Measurements from ENCODE around the gene GNAI2. TPM values are rescaled to one million over a fixed set of nuclear protein-coding genes. Genes with fewer than 3 reads are reported as not detected.

Gene GNAI2
- polyA plus RNA-seq, 1 of the 3 experiments (the other 2 are of a cell fraction): 649 TPM

DNA sequence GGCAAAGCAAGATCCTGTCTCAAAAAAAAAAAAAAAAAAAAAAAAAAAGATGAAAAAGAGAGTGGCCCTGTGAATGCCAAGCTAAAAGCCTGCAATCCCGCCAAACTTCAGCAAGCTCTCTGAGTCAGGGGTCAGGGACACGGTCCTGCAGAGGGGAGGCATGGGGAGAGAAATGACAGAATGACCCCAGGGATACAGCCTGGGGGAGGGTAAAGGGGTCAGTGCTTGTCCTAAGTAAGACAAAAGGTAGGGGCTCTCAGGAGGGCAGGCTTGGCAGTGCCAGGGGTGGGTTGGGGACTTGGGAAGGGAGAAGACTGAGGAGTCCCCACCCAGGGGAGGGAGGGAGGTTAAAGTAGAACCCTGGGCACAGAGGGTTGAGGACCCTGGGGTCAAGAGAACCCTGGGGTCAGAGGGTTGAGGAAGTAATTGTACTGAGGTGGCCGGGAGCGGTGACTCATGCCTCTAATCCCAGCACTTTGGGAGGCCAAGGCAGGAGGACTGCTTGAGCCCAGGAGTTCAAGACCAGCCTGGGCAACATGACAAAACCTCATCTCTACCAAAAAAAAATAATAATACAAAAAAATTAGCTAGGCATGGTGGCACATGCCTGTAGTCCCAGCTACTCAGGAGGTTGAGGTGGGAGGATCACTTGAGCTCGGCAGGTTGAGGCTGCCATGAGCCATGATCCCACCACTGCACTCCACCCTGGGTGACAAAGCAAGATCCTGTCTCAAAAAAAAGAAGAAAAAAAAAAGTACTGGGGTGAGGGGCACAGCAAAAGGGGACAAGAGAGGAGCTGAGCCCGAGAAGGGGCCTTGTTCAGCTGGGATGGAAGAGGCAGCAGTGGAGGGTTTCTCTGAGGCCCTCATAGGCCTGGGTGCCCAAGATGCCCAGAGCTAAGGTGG, 27.7 kb downstream of the GNAI2 start:
- WGBS (ENCODE audit: low lambda C conversion rate): 65% methylated on average over 5 of the region's 6 CpGs
- Histone ChIP-seq H3K27me3 (ENCODE audit: insufficient read depth) (no peaks in the 10 kb centered on the region), H3K4me1 (ENCODE audit: control insufficient read depth in 1 of 2, insufficient read depth in 2 of 2, low read depth in 1 of 2, low read length in 1 of 2) (peaks cover 26 to 42% of the 10 kb centered on the region in 2 experiments; a peak in 3 of 4 replicates), H4K20me1 (ENCODE audit: insufficient read depth) (no peaks in the 10 kb centered on the region), H2AFZ (ENCODE audit: low read depth) (no peak overlapping the region), H3K27ac (ENCODE audit: low read depth in 2 of 2, low read length in 1 of 2) (peak overlapping the region; percentile 71 to 83), H3K4me3 (ENCODE audit: low read depth in 2 of 2, low read length in 1 of 2) (no peak overlapping the region), H3K36me3 (replicated peaks in 1 of 2; ENCODE audit: control insufficient read depth in 1 of 2, insufficient read depth in 2 of 2, low read length in 1 of 2) (peaks cover under 1 to 7% of the 10 kb centered on the region in 2 experiments), H3K79me2 (ENCODE audit: insufficient read depth) (peaks cover 12% of the 10 kb centered on the region), H3K4me2 (peak overlapping the region; percentile 78), H3K9me2 (no peaks in the 10 kb centered on the region), H3K9ac (peak overlapping the region; percentile 58; the same call in 1 of the 2 replicates), H3F3A (replicated peaks; ENCODE audit: insufficient read depth) (peaks cover 36% of the 10 kb centered on the region), H3K9me3 (no peaks in the 10 kb centered on the region)
- ChIA-PET CTCF (interaction anchor here (0.6 to 6.6 kb wide), 16 partner anchors 9 to 72 kb away, joined by 3 to 49 read pairs (median 3); partner anchors contain the start of genes GNAT1 and HYAL2), POLR2A (interaction anchor here (0.6 kb wide), 3 partner anchors 24 to 74 kb away, joined by 3 to 4 read pairs (median 3); no protein-coding TSS in a partner anchor)
- TF ChIP-seq POLR2AphosphoS5 (IDR thresholded peaks at IDR 0.05; ENCODE audit: low read depth, low read length): 0 out of 2 replicates have a peak, but pooled peaks have one; percentile 18
- TF ChIP-seq, protein P1, sequence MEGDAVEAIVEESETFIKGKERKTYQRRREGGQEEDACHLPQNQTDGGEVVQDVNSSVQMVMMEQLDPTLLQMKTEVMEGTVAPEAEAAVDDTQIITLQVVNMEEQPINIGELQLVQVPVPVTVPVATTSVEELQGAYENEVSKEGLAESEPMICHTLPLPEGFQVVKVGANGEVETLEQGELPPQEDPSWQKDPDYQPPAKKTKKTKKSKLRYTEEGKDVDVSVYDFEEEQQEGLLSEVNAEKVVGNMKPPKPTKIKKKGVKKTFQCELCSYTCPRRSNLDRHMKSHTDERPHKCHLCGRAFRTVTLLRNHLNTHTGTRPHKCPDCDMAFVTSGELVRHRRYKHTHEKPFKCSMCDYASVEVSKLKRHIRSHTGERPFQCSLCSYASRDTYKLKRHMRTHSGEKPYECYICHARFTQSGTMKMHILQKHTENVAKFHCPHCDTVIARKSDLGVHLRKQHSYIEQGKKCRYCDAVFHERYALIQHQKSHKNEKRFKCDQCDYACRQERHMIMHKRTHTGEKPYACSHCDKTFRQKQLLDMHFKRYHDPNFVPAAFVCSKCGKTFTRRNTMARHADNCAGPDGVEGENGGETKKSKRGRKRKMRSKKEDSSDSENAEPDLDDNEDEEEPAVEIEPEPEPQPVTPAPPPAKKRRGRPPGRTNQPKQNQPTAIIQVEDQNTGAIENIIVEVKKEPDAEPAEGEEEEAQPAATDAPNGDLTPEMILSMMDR (IDR thresholded peaks at IDR 0.05): no peak
- DNase-seq: no peak

DNA sequence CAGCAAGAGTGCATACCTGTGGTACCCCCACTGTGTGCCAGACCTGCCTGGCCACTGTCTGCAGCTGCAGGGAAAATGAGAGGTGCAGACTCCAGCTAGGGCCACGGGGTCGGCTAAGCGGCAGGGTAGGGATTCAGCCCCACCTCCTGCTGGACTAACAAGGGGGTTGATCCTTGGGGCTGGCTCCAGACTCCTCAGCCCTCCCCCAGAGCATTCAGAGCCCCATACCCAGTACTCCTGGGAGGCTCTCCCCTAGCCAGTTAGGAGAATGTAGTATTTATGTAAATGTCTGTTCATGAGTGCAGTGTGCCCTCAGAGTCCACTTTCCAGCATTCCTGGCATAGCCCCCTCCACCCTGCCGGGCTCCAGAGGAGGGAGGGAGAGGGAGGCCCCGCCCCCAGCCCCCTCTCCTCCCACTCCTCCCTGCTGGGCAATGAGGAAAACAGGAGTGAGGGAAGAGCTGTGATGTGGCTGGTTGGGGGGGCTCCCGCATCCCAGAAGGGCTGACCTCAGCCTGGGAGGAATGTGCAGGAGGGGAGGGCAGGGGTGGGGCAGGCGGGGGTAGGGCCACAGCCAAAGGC, 28.5 kb downstream of the GNAI2 start:
- CTCF ChIA-PET: interaction anchor here (0.7 to 6.6 kb wide), 15 partner anchors 8 to 142 kb away, joined by 3 to 49 read pairs (median 3); partner anchors contain the start of genes GNAT1 and HYAL2
- H3K9ac ChIP-seq: peak overlapping the region; percentile 58; the same call in 1 of the 2 replicates
- no peaks in the 10 kb centered on the region for H3K27me3 ChIP-seq (ENCODE audit: insufficient read depth)
- no peak overlapping the region for H2AFZ ChIP-seq (ENCODE audit: low read depth)
- peaks cover 0 to under 1% of the 10 kb centered on the region in 2 experiments for H3K36me3 ChIP-seq (replicated peaks in 1 of 2; ENCODE audit: control insufficient read depth in 1 of 2, insufficient read depth in 2 of 2, low read length in 1 of 2)
- POLR2A ChIA-PET: interaction anchor here (0.6 to 1.0 kb wide), 4 partner anchors 25 to 347 kb away, joined by 3 to 4 read pairs (median 3); partner anchors contain the start of gene CISH
- peaks cover 30 to 40% of the 10 kb centered on the region in 2 experiments; a peak in 3 of 4 replicates for H3K4me1 ChIP-seq (ENCODE audit: control insufficient read depth in 1 of 2, insufficient read depth in 2 of 2, low read depth in 1 of 2, low read length in 1 of 2)
- H4K20me1 ChIP-seq (ENCODE audit: insufficient read depth): no peaks in the 10 kb centered on the region
- peak overlapping the region; percentile 78 for H3K4me2 ChIP-seq
- H3K9me2 ChIP-seq: no peaks in the 10 kb centered on the region
- DNase-seq: peak; percentile 83
- peak overlapping the region; percentile 71 to 83 for H3K27ac ChIP-seq (ENCODE audit: low read depth in 2 of 2, low read length in 1 of 2)
- H3K9me3 ChIP-seq: no peaks in the 10 kb centered on the region
- H3F3A ChIP-seq (replicated peaks; ENCODE audit: insufficient read depth): peaks cover 30% of the 10 kb centered on the region
- 10% methylated on average over 3 of the region's 7 CpGs for WGBS (ENCODE audit: low lambda C conversion rate)
- no peak overlapping the region for H3K4me3 ChIP-seq (ENCODE audit: low read depth in 2 of 2, low read length in 1 of 2)
- peaks cover 12% of the 10 kb centered on the region for H3K79me2 ChIP-seq (ENCODE audit: insufficient read depth)
- TF ChIP-seq RAD21 (IDR thresholded peaks at IDR 0.05; ENCODE audit: low read length) (no peak), SMC3 (IDR thresholded peaks at IDR 0.05; ENCODE audit: low read depth, low read length) (no peak), FOXJ3 (CRISPR knock-in tag; IDR thresholded peaks at IDR 0.05) (no peak), FOXM1 (IDR thresholded peaks at IDR 0.05; ENCODE audit: low read depth) (no peak), RCOR1 (IDR thresholded peaks at IDR 0.05; ENCODE audit: low read length) (no peak), TEAD4 (IDR thresholded peaks at IDR 0.05; ENCODE audit: borderline replicate concordance, insufficient read depth) (peak; percentile 90), RXRA (IDR thresholded peaks at IDR 0.05; ENCODE audit: borderline replicate concordance, low read depth) (no peak; the same call in 1 of the 2 replicates), TCF12 (IDR thresholded peaks at IDR 0.05) (peak; percentile 72), YY1 (IDR thresholded peaks at IDR 0.05; ENCODE audit: low read depth) (no peak; the same call in 1 of the 2 replicates), JUND (IDR thresholded peaks at IDR 0.05) (no peak; the same call in 1 of the 2 replicates), MEF2A (IDR thresholded peaks at IDR 0.05; ENCODE audit: borderline replicate concordance, low read depth) (no peak), CHD2 (IDR thresholded peaks at IDR 0.05; ENCODE audit: low read length, partially characterized antibody) (no peak), POLR2AphosphoS5 (IDR thresholded peaks at IDR 0.05; ENCODE audit: low read depth, low read length) (peak; percentile 51)
- TF ChIP-seq, protein P2, sequence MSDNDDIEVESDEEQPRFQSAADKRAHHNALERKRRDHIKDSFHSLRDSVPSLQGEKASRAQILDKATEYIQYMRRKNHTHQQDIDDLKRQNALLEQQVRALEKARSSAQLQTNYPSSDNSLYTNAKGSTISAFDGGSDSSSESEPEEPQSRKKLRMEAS (IDR thresholded peaks at IDR 0.05; ENCODE audit: low read depth): no peak
- TF ChIP-seq, protein P3, sequence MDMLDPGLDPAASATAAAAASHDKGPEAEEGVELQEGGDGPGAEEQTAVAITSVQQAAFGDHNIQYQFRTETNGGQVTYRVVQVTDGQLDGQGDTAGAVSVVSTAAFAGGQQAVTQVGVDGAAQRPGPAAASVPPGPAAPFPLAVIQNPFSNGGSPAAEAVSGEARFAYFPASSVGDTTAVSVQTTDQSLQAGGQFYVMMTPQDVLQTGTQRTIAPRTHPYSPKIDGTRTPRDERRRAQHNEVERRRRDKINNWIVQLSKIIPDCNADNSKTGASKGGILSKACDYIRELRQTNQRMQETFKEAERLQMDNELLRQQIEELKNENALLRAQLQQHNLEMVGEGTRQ (IDR thresholded peaks at IDR 0.05; ENCODE audit: borderline replicate concordance, low read depth, low read length): no peak
- TF ChIP-seq, protein P1 (IDR thresholded peaks at IDR 0.05): no peak
- TF ChIP-seq, protein P4, sequence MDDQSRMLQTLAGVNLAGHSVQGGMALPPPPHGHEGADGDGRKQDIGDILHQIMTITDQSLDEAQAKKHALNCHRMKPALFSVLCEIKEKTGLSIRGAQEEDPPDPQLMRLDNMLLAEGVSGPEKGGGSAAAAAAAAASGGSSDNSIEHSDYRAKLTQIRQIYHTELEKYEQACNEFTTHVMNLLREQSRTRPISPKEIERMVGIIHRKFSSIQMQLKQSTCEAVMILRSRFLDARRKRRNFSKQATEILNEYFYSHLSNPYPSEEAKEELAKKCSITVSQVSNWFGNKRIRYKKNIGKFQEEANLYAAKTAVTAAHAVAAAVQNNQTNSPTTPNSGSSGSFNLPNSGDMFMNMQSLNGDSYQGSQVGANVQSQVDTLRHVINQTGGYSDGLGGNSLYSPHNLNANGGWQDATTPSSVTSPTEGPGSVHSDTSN (IDR thresholded peaks at IDR 0.05): peak; percentile 44
